HG03558 (cell line): ENCODE measurements around the gene NPPA.

Experiments
- ATAC-seq: cut with Tn5 transposase; IDR thresholded peaks from one replicate; pipeline ENCODE4 v1.9.1; 2021; ENCODE audit warnings: moderate number of reproducible peaks; ENCODE audit not compliant: unreplicated experiment; ENCODE audit errors: extremely low read depth

The NPPA gene

DNA sequence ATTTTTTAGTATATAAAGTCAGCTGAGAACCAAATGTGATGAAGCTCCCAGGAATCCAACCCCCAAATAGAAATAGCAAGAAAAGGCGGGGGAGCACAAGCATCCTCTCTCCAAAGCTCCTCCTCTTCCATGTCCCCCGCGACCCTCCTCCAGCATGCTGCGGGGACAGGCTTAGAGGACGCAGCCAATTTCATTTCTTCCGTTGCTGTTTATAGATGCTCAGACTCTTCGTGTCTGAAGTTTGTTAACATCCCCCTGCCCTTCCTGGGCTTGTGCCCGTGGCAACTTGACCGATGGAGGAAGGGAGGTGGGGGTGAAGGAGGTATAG is 754 bp upstream of the NPPA start:
- ATAC-seq, result no peak

DNA sequence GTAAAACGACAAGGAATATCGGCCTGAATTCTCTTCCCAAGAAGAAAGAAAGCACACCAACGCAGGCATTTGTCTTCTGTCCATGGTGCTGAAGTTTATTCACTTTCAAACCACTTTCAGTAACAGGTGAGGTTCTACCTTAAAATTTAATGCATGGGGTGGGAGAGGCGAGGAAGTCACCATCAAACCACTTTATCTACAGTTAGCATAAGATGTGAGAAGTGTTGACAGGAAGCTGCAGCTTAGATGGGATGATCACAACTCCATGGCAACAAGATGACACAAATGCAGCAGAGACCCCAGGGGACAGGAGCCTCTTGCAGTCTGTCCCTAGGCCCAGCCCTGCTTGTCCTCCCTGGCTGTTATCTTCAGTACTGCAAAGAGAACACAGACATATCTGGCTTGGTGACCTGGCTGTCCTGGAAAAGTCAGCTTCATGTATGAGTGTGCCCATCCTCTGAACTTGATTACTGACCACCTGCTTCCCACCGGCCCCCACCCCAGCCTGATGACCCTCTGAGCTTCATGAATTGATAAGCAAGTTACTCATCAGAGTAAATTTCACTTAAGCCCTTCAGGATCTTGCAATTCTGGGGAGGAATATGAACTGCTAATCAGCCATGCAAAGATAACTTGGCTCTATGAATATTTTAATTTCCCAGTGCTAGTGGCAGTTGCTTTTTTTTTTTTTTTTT is 1.8 kb downstream of the NPPA start:
- ATAC-seq, result no peak

DNA sequence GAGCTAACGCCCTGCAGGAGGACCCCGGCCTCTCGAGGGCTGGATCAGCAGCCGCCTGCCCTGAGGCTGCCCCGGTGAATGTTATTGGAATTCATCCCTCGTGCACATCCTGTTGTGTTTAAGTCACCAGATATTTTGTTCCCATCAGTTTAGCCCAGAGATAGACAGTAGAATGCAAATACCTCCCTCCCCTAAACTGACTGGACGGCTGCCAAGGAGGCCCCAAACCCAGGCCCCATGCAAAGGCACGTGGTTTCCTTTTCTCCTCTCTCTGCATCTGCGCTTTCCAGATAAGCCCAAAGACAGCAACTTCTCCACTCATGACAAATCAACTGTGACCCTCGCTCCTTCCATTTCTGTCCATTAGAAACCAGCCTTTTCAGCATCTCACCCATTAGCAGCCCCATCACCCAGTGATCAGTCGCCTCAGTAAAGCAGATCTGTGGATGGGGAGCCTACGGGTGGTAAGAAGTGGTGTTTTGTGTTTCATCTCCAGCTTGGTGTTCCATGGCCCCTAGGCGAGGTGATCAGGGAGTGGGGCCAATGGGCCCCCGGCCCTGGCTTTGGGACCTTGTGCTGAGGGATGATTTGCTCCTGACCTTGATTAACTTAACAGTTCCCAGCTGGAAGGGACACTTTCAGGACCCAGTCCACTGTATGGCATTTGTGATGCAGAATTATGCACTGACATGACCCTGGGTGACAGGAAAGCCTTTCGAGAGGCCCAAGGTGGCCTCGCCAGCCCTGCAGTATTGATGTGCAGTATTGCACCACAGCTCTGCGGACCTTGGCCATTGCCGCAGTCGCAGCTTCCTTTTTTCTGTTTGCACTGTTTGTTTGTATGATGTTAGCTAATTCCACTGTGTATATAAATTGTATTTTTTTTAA is 5.2 kb downstream of the NPPA start:
- ATAC-seq, result no peak

DNA sequence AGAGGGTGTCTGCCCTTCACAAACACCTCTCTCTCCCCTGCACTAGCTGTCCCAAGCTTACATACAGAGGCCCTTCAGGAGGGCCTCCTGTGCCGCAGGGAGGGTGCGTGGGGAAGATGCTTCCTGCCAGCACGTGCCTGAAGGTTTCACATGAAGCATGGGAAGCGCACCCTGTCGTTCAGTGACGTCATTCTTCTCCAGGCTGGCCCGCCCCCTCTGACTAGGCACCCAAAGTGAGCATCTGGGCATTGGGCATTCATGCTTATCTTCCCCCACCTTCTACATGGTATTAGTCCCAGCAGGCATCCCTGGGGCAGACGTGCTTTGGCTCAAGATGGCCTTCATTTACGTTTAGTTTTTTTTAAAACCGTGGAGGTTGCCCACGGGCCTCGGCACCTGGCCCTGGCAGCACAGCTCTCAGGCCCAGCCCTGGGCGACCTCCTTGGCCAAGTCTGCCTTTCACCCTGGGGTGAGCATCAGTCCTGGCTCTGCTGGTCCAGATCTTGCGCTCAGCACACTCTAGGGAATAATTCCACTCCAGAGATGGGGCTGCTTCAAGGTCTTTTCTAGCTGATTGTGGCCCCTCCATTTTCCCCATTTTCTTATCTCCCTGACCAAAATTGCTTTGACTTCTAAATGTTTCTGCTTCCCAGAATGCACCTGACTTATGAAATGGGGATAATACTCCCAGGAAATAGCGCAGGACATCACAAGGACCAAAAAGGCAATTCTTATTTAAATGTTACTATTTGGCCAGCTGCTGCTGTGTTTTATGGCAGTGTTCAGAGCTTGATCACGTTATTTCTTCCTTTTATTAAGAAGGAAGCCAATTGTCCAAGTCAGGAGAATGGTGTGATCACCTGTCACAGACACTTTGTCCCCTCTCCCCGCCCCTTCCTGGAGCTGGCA is 6.1 kb downstream of the NPPA start:
- no peak for ATAC-seq

DNA sequence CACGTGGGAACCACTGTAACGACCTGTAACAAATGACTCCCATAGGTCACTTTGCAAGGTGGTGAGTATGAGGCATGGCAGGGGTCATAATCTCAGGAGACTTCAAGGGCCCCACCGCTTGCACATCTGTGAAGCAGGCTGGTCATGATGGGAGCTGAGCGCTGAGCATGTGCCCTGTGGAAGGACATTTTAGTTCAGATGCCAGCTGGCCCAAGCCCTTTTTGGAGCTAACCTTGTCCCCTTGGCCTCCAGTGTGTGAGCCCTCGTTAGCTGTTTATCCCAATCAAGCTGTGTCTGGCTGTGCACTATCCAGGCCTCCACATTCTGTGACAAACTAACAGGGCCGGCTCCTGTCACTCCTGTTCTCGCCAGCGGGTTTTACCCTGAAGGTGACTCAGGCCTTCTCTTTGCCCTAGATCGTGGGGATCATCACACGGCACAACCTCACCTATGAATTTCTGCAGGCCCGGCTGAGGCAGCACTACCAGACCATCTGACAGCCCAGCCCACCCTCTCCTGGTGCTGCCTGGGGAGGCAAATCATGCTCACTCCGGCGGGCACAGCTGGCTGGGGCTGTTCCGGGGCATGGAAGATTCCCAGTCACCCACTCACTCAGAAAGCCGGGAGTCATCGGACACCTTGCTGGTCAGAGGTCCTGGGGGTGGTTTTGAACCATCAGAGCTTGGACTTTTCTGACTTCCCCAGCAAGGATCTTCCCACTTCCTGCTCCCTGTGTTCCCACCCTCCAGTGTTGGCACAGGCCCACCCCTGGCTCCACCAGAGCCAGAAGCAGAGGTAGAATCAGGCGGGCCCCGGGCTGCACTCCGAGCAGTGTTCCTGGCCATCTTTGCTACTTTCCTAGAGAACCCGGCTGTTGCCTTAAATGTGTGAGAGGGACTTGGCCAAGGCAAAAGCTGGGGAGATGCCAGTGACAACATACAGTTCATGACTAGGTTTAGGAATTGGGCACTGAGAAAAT is 7.6 kb downstream of the NPPA start:
- no peak for ATAC-seq

DNA sequence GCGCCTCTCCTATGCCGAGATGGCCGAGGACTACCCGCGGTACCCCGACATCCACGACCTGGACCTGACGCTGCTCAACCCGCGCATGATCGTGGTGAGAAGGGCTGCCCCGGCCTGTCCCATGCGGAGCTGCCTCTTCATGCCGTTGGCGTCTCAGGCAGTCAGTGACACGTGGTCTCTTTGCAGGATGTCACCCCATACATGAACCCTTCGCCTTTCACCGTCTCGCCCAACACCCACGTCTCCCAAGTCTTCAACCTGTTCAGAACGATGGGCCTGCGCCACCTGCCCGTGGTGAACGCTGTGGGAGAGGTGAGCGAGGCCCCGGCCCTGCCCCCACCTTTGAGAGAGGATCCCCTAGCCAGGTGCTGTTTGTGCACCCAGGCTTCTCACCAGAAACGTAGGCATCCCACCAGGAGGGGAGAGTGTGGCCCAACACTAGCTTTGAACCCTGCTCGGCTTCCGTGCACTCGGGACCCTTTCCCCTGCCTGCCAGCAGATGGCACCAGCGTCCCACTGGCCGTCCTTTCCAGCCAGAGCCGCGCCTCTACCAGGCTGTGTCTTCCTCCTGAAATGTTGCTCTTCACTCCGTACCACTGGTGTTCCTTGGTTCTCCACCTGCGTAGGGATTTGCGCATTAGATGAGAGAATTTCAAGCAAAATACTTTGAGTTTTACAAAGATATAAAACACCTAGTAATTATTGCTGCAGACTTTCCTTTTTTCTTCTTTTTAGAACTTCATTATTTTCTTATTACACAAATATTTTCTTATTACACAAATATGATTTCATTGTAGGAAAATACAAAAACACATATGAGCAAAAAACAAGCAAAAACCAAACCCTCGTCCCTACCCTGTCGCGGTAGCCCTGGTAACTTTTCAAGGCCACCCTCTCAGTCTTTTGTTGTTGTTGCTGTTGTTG is 9.0 kb downstream of the NPPA start:
- ATAC-seq, result no peak

DNA sequence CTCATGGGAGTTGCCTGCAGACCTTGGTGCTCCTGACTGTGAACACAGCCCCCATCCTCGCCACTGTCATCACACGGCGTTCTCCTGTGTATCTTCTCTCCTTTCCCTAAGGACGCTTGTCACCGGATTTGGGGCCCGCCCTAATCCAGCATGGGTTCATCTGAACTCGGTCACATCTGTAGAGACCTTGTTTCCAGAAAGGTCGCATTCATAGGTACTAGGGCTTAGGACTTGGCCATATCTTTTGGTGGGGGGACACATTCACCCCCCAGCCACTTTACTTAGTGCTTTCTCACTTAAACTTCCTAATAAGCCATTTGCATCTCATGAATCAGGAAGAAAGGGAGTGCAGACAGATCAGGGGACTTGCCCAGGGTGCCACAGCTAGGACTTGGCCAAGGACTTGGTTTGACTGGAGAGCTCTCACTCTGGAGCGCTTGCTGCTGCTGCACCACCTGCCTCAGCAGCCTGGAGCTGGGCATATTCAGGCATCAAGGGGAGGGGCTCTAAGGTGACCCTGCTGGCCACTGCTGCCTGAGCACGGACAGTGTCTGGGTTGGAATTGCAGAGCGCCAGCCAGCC is 9.7 kb downstream of the NPPA start:
- no peak for ATAC-seq

DNA sequence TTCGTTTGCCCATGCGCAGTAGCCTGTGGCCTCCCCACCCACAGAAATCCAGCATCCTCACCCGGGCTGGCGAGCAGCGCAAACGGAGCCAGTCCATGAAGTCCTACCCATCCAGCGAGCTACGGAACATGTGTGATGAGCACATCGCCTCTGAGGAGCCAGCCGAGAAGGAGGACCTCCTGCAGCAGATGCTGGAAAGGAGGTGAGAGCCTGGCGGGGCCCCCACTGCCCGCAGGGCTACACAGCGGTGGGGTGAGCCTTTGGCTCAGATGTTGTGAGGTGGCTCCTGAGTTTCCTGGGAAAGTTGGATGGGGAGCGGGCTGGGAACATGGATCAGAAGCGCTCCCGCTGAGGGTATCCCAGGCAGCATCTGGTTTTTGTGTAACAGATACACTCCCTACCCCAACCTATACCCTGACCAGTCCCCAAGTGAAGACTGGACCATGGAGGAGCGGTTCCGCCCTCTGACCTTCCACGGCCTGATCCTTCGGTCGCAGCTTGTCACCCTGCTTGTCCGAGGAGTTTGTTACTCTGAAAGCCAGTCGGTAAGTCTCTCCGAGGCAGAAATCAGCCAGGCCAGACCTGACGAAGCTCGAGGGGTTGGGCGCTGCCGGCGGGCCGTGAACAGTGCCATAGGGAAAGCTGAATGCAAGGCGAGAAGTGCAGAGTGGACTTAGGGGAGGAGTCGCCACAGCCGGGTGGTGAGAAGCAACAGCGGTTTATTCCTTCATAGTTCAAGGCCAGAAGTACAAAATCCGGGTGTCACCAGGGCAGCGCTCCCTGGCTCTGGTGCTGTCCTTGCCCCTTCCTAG is 10.4 kb downstream of the NPPA start:
- ATAC-seq, result no peak

DNA sequence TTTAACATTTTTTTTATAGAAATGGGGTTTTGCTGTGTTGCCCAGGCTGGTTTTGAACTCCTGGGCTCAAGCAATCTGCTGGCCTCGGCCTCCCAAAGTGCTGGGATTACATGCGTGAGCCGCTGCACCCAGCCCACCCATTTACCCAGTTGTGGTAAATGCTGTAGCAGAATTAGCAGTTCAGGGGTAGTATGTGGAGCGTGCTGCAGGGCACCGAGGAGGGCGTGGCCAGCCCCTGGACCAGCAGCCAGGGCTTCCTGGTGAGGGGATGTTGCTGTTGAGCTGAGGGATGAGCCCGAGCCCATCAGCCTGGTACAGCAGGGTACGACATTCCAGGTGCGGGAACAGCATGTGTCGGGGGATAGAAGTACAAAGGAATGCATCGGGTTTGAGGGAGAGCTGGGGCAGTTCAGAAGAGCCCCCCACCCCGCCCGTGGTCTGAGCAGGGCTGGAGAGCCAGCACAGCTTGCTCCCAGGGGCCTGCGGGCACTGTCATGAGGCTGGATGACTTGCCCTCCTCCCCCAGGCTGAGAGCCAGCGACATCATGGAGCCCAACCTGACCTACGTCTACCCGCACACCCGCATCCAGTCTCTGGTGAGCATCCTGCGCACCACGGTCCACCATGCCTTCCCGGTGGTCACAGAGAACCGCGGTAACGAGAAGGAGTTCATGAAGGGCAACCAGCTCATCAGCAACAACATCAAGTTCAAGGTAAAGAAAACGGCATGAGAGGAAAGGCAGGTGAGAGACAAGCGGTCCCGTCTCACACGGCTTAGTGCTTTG is 11.9 kb downstream of the NPPA start:
- ATAC-seq, result no peak

DNA sequence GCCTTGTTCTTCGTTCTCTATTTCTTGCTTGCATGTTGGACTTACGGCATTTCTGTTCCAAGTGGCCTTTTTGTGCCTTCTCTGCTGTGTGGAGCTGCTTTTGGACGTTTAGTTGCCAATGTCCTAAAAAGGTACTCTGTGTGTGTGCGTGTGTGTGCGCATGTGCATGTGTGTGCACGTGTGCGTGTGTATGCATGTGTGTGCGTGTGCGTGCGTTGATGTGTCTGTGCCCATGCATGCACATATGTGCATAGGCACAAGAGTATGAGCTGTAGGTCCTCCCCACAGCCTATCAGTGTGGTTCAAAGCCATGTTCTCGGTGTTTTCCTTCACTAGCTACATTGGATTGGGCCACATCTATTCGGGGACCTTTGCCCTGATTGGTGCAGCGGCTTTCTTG is 13.7 kb downstream of the NPPA start:
- no peak for ATAC-seq

DNA sequence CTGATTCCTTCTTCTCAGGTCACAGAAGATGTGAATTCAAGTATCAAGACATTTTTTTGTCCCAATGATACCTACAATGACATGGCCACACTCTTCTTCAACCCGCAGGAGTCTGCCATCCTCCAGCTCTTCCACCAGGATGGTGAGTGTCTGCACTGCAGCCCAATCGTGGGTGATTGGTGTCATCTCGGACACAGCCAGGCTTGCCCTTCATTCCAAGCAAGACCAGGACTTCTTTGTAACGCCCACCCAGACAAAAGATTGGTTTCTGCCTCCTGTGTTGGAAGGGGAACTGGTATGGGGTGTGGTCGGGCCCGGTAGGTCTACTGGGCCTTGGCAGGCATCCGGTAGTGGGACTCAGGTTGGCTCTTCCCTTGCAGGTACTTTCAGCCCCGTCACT is 14.1 kb downstream of the NPPA start:
- ATAC-seq, result no peak

DNA sequence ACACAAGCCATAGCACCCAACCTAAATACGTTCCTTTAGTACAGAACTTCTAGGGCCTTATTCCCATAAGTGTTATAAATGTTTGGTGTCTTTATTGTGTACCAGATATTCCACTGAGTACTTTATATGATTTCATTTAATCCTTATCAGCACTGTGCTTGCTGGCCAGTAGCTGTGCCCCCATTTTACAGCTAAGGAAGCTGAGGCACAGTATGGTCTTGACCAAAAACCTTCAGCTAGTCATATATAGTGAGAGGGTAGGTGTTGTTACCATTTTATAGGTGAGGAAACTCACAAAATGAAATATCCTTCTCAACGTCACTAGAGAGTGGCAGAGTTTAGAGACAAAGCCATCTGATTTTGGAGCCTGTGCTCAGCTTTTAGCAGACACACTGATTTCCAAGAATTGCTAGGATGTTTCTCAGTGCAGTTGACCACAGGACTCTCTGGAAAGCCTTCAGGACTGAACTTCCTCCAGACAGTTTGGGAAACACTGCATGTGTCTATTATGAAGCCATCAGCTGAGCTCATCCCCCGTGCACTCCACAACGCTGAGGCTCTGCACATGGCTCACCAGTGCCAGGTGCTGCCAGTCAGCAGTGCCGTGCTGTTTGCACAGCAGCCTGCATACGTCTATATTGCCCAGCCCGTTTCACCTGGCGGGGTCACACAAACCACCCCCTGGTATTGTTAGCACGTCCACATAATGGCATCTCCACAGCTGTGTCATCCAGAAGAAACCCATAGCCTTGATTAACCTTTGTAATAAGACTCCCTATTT is 15.4 kb downstream of the NPPA start:
- no peak for ATAC-seq

DNA sequence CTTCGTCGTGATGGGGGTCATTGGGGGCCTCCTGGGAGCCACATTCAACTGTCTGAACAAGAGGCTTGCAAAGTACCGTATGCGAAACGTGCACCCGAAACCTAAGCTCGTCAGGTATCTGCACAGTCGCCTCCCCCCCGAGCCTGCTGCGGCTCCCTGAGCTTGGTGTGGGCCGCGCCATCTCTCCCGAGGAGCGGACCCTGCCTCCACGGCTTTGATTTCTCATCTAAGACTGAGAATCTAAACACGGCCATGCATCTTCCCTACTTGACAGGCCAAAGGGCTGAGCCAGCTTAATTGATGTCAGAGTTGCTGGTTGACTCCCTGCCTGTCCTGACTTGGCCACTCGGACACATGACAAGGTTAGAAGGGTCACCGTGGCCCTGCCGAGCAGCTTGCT is 19.1 kb downstream of the NPPA start:
- ATAC-seq, result no peak

DNA sequence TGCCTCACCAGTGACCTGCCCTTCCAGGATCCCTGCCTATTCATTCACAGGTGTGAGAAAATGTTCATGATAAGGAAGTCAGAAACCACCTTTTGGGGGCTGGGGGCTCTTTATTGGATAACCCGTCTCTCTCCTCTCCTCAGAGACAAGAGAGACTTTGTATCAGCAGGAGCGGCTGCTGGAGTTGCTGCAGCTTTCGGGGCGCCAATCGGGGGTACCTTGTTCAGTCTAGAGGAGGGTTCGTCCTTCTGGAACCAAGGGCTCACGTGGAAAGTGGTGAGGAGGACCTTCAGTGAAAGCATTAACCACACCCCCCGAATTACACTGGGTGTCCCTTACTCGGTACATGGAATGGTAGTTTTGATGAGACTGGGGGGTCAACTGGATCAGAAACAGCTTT is 20.6 kb downstream of the NPPA start:
- no peak for ATAC-seq

DNA sequence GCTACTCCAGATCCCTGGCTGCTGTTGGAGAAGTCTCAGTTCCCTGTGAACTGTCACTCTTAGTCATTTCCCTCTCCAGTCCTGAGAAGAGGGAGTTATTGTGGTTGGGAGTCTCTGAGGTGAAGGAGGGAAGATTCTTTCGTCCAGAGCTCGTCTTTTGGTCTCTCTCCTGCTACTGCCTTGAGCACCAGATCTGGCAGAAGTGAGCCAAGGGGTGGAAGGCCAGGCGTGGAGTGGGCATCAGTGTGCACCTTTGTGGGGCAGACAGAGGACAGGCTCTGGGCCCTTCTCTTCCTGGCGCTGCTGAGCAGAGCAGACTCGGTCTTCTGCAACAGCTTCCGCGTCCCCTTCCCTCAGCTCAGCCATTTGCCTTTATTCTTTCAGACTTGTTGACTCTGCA is 22.5 kb downstream of the NPPA start:
- ATAC-seq, result no peak
